ENCODE measurements around the gene EI24.

DNA sequence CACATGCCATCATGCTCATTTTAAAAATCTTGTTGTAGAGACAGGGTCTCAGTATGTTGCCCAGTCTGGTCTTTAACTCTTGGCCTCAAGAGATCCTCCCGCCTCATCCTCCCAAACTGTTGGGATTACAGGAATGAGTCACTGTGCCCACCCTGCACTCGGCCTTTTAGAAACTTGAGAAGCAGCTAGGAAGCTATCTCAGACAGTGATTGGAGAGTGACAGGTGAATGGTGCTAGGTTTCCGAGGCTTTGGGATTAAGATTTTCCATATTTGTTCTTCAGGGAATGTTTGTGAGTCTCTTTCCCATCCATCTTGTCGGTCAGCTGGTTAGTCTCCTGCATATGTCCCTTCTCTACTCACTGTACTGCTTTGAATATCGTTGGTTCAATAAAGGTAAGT, 10.5 kb downstream of the EI24 start:
- TF ChIP-seq, protein P1, sequence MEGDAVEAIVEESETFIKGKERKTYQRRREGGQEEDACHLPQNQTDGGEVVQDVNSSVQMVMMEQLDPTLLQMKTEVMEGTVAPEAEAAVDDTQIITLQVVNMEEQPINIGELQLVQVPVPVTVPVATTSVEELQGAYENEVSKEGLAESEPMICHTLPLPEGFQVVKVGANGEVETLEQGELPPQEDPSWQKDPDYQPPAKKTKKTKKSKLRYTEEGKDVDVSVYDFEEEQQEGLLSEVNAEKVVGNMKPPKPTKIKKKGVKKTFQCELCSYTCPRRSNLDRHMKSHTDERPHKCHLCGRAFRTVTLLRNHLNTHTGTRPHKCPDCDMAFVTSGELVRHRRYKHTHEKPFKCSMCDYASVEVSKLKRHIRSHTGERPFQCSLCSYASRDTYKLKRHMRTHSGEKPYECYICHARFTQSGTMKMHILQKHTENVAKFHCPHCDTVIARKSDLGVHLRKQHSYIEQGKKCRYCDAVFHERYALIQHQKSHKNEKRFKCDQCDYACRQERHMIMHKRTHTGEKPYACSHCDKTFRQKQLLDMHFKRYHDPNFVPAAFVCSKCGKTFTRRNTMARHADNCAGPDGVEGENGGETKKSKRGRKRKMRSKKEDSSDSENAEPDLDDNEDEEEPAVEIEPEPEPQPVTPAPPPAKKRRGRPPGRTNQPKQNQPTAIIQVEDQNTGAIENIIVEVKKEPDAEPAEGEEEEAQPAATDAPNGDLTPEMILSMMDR (IDR thresholded peaks at IDR 0.05) = no peak
- no peak for TF ChIP-seq POLR2A (IDR thresholded peaks at IDR 0.05)

All from Peyer's patch (tissue), 4 donors.